Subcutaneous abdominal adipose tissue (tissue), 5 donors: ENCODE measurements around the gene COQ10A.
A peak's percentile ranks its signal among the peaks of the same experiment; 100 is the strongest.

Source experiments
- H3K27ac ChIP-seq: one replicate; pipeline ENCODE4 v1.7.0; 2013; ENCODE audit warnings: low read depth, mild to moderate bottlenecking, inconsistent platforms, low read length, moderate library complexity
- H3K27me3 ChIP-seq, 5 donors: one replicate each; pipeline ENCODE4 v1.7.0; 2013; ENCODE audit warnings: low read length in 5 of 5, inconsistent platforms in 1 of 5; ENCODE audit not compliant: control insufficient read depth in 5 of 5, insufficient read depth in 4 of 5
- H3K36me3 ChIP-seq, 5 donors: one replicate each; pipeline ENCODE4 v1.7.0; 2013; ENCODE audit warnings: low read length in 5 of 5; ENCODE audit not compliant: control insufficient read depth in 5 of 5, insufficient read depth in 5 of 5
- H3K4me1 ChIP-seq, 5 donors: one replicate each; pipeline ENCODE4 v1.7.0; 2013; ENCODE audit warnings: low read length in 5 of 5, mild to moderate bottlenecking in 3 of 5, moderate library complexity in 1 of 5; ENCODE audit not compliant: control insufficient read depth in 5 of 5, insufficient read depth in 5 of 5
- H3K4me3 ChIP-seq, 5 donors: one replicate each; pipeline ENCODE4 v1.7.0; 2013; ENCODE audit warnings: low read length in 5 of 5, low read depth in 1 of 5
- H3K9ac ChIP-seq, 5 donors: one replicate each; pipeline ENCODE4 v1.7.0; 2013; ENCODE audit warnings: low read length in 5 of 5, mild to moderate bottlenecking in 4 of 5, moderate library complexity in 3 of 5
- H3K9me3 ChIP-seq, 5 donors: one replicate each; pipeline ENCODE4 v1.7.0; 2013; ENCODE audit warnings: low read length in 5 of 5; ENCODE audit not compliant: control insufficient read depth in 5 of 5
- donor health status: healthy.
- donor health status: healthy.
- donor health status: healthy.
- donor health status: healthy.
- donor health status: healthy.

Gene COQ10A

DNA sequence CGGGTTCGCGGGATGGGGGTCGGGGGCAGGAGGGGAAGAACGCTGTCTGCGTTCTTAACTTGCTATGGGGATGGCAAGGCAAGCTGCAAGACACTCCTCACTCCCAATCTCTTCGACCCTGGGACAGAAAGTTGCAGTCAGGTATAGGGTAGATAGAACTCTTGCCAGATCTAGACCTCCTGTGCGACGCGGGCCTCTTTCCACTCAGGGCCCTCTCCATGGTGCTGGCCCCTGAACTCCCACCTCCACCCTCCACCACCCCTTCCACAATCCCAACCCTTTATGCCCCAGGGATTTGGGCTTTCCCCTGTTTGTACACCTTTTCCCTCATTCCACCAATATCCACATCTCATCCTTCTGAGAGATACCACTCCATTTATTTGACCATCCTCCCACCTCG, 41.8 kb upstream of the COQ10A start:
- H3K4me3 ChIP-seq, result peak overlapping the region in 4 of 5 donors; percentile 70 to 84 (median 76)

DNA sequence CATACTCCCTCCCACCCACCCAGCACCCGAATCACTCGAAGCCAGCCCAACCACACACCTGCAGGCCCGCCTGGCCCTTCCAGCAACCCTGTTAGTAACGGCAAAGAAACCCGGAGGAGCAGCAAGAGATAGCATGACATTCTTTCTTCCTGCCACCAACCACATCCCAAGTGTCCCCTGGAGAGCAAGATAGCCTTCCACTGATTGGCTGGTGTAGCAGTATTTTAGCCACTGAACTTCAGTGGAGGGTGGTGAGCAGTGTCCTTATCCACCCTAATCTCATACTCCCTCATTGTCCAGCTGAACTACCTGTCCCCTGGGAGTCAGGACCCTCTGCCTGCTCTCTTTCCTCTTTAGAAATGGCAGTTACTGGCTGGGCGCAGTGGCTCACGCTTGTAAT, 37.7 kb upstream of the COQ10A start:
- no peak overlapping the region for H3K4me3 ChIP-seq
- peaks cover 2 to 10% (median 9%) of the 10 kb centered on the region in 5 donors for H3K4me1 ChIP-seq
- H3K27ac ChIP-seq, result no peak overlapping the region
- H3K27me3 ChIP-seq, result no peaks in the 10 kb centered on the region
- no peaks in the 10 kb centered on the region for H3K9me3 ChIP-seq
- H3K36me3 ChIP-seq, result peaks cover 0 to 14% (median 6%) of the 10 kb centered on the region in 5 donors
- H3K9ac ChIP-seq, result no peak overlapping the region

More for the DNA sequence above, 41.8 kb upstream of the COQ10A start:
- H3K36me3 ChIP-seq, result peaks cover 0 to 14% (median 6%) of the 10 kb centered on the region in 5 donors
- H3K9ac ChIP-seq, result peak overlapping the region in 4 of 5 donors; percentile 56 to 84 (median 81)
- H3K27ac ChIP-seq, result peak overlapping the region; percentile 46
- H3K9me3 ChIP-seq, result no peaks in the 10 kb centered on the region
- H3K4me1 ChIP-seq, result peaks cover 8 to 46% (median 40%) of the 10 kb centered on the region in 5 donors
- H3K27me3 ChIP-seq, result no peaks in the 10 kb centered on the region

DNA sequence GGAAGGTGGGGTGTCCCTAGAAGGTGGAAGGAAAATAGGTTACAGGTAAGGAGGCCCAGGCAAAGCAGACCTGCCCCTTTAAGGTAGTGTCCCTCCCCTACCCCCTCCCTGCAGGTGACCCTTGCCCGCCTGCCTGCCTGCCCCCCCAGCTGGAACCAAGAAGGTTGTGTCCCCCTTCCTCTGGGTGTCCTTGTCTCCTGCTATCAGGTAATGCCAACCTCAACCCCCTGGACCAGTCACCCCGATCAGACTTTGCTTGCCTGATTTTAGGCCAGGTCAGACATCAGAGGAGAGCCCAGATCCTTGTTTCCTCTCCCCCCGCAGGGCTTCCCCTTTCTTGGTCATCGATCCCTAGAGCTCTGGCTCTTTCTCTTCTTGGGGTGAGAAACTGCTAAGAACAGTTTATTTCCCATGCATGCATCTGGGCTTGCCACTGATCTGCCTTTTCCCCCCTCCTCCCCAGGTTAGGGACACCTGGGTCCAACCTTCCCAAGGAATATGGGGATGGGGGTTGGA, 36.8 kb upstream of the COQ10A start, which contains the start of gene SLC39A5:
TSS of gene SLC39A5 (plus strand) at position 136 of the 516 bp plus-strand sequence. CDS start 1,224 bp downstream, outside the sequence.
- H3K9ac ChIP-seq, result peak within 1 kb of the TSS in 1 of 5 donors; percentile 25
- H3K27ac ChIP-seq, result no peak within 1 kb of the TSS
- H3K4me3 ChIP-seq, result no peak within 1 kb of the TSS
- H3K4me1 ChIP-seq, result peaks cover 0 to 3% (median 2%) of the 10 kb centered on the region in 5 donors
- H3K36me3 ChIP-seq, result peaks cover 0 to 14% (median 6%) of the 10 kb centered on the region in 5 donors
- no peaks in the 10 kb centered on the region for H3K9me3 ChIP-seq
- H3K27me3 ChIP-seq, result no peaks in the 10 kb centered on the region

DNA sequence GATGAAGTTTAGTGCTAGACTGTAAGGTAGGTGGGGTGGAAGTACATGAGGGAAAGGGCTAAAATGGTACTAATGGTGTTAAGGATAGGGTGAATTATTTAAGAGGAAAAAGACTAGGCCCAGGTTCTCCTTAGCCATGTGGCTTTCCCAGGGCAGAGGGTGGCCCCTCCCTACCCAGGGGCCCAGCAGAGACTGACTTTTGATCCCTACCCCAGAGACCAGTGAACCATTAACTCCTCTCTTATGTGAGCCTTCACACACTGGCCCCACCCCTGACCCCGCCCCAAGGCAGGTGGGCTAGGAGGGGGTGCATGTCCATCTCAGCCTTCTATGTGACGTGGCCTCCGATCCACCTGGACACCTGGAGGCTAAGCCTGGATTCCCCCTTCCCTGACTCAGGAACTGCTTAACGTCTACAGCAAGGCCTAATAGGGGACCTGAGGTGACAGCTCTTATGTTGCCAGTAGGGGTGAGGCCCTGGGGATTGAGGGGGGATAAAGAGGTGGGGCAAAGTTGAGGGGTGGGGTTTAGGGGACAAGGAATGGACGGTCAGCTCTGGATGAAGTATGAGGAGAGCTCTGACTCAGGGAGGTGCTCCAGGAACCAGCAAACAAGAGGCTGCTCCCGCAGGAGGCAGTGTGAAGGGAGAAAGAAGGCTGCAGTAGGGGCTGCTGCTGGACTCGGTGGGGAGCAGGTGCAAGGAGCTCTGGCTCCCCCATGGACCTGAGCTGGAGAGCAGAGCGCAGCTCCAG, 36.1 kb upstream of the COQ10A start:
- no peak overlapping the region for H3K4me3 ChIP-seq
- no peaks in the 10 kb centered on the region for H3K4me1 ChIP-seq
- no peak overlapping the region for H3K27ac ChIP-seq
- H3K36me3 ChIP-seq, result peaks cover 0 to 14% (median 6%) of the 10 kb centered on the region in 5 donors
- no peaks in the 10 kb centered on the region for H3K27me3 ChIP-seq
- no peaks in the 10 kb centered on the region for H3K9me3 ChIP-seq
- peak overlapping the region in 1 of 5 donors; percentile 25 for H3K9ac ChIP-seq

DNA sequence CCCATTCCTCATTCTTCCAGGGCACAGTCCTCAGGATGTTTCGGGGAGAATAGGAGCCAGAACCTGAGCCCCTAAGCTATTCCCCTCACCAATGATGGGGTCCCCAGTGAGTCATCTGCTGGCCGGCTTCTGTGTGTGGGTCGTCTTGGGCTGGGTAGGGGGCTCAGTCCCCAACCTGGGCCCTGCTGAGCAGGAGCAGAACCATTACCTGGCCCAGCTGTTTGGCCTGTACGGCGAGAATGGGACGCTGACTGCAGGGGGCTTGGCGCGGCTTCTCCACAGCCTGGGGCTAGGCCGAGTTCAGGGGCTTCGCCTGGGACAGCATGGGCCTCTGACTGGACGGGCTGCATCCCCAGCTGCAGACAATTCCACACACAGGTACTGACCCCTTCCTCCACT, 35.6 kb upstream of the COQ10A start:
- Histone ChIP-seq H3K27ac (no peak overlapping the region), H3K9me3 (no peaks in the 10 kb centered on the region), H3K4me3 (no peak overlapping the region), H3K9ac (peak overlapping the region in 1 of 5 donors; percentile 25), H3K36me3 (peaks cover 0 to 15% (median 8%) of the 10 kb centered on the region in 5 donors), H3K27me3 (no peaks in the 10 kb centered on the region), H3K4me1 (no peaks in the 10 kb centered on the region)

DNA sequence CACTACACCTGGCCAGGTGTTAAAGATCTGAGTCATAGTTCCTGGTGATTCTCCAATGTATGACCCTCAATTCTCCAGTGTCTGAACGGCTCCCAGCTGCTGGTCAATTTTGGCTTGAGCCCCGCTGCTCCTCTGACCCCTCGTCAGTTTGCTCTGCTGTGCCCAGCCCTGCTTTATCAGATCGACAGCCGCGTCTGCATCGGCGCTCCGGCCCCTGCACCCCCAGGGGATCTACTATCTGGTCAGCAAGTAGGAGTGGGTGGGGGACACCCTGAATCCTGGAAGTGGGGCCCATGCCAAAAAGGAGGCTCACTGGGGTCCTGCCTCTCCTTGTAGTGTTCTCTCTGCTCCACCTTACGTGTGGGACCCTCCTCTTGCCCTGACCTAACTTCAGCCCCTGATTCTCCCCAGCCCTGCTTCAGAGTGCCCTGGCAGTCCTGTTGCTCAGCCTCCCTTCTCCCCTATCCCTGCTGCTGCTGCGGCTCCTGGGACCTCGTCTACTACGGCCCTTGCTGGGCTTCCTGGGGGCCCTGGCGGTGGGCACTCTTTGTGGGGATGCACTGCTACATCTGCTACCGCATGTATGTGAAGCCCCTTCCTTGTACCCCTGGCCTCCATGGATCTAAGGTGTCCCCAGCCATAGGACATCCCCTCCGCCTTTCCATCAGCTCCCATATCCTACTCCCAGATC, 31.9 kb upstream of the COQ10A start:
- H3K9me3 ChIP-seq, result no peaks in the 10 kb centered on the region
- no peaks in the 10 kb centered on the region for H3K4me1 ChIP-seq
- H3K4me3 ChIP-seq, result no peak overlapping the region
- no peaks in the 10 kb centered on the region for H3K27me3 ChIP-seq
- peaks cover 0 to 38% (median 32%) of the 10 kb centered on the region in 5 donors for H3K36me3 ChIP-seq
- no peak overlapping the region for H3K27ac ChIP-seq
- H3K9ac ChIP-seq, result no peak overlapping the region

DNA sequence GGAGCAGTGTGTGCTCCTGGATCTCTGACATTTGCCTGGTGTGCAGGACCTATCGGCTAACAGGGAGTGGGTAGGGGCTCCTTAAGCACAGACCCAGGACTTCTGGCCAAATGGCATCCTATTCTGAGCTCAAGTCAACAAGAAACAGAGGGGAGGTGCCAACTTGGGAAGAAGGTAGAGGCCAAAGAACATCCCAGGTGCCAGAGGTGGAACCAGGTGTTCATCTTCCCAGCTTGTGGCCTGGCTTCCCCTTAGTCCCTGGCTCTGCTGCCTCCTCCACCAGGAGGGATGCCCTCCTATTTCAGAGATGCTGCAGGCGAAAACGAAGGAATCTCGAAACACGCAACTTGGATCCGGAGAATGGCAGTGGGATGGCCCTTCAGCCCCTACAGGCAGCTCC, 30.7 kb upstream of the COQ10A start:
- Histone ChIP-seq H3K27ac (no peak overlapping the region), H3K27me3 (no peaks in the 10 kb centered on the region), H3K4me1 (no peaks in the 10 kb centered on the region), H3K4me3 (no peak overlapping the region), H3K36me3 (peaks cover 0 to 48% (median 42%) of the 10 kb centered on the region in 5 donors), H3K9me3 (no peaks in the 10 kb centered on the region), H3K9ac (no peak overlapping the region)

DNA sequence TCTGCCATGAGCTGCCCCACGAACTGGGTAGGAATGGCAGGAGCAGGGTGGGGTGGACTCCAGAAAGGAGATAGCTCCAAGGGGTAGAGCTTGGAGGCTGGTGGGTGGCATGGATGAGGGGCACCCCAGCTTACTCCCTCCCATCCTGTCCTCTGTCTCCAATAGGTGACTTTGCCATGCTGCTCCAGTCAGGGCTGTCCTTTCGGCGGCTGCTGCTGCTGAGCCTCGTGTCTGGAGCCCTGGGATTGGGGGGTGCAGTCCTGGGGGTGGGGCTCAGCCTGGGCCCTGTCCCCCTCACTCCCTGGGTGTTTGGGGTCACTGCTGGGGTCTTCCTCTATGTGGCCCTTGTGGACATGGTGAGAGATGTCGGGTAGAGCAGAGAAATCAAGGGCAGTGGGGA, 29.8 kb upstream of the COQ10A start:
- Histone ChIP-seq H3K9ac (no peak overlapping the region), H3K4me3 (no peak overlapping the region), H3K27ac (no peak overlapping the region), H3K36me3 (peaks cover 0 to 57% (median 51%) of the 10 kb centered on the region in 5 donors), H3K27me3 (no peaks in the 10 kb centered on the region), H3K4me1 (no peaks in the 10 kb centered on the region), H3K9me3 (no peaks in the 10 kb centered on the region)

DNA sequence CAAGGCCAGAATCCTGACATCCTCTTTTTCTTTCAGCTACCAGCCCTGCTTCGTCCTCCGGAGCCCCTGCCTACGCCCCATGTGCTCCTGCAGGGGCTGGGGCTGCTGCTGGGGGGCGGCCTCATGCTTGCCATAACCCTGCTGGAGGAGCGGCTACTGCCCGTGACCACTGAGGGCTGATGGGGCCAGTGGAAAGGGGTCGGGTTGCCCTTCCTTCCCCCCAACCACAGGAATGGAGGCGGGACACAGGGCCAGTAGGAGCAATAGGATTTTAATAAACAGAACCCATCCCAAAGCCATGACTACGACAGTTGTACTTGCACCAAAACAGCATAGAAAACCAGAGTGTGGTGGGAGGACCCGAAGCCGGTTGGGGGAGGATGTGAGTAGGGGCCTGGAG, 29.2 kb upstream of the COQ10A start:
- Histone ChIP-seq H3K27me3 (no peaks in the 10 kb centered on the region), H3K27ac (no peak overlapping the region), H3K9ac (no peak overlapping the region), H3K4me3 (no peak overlapping the region), H3K9me3 (no peaks in the 10 kb centered on the region), H3K4me1 (no peaks in the 10 kb centered on the region), H3K36me3 (peaks cover 0 to 63% (median 57%) of the 10 kb centered on the region in 5 donors)
